Smooth muscle cell (in vitro differentiated cells): ENCODE measurements around the gene PGA5. TPM values are rescaled to one million over a fixed set of nuclear protein-coding genes. Genes with fewer than 3 reads are reported as not detected.
A peak's percentile ranks its signal among the peaks of the same experiment; 100 is the strongest.

Source experiments
- DNase-seq: peaks from one replicate; lab custom pipeline; 2025; ENCODE audit not compliant: unreplicated experiment; lab: John Stamatoyannopoulos, UW
- H2AFZ ChIP-seq: fragments of 200-600 bp; sonication (generic); 2 replicates; pipeline ENCODE4 v1.6.0; 2016; ENCODE audit warnings: antibody characterized with exemption, low read depth, mild to moderate bottlenecking
- H3F3A ChIP-seq: fragments of 200-600 bp; sonication (generic); 2 replicates; pipeline ENCODE4 v1.6.0; 2017; ENCODE audit warnings: antibody characterized with exemption, low read depth
- H3K27ac ChIP-seq: fragments of 200-600 bp; sonication (generic); 2 replicates; pipeline ENCODE4 v1.5.1; 2016; ENCODE audit warnings: low read depth, mild to moderate bottlenecking
- H3K27me3 ChIP-seq: fragments of 200-600 bp; sonication (generic); 2 replicates; pipeline ENCODE4 v1.6.1; 2016; ENCODE audit warnings: low read depth, mild to moderate bottlenecking
- H3K36me3 ChIP-seq: fragments of 200-600 bp; sonication (generic); 2 replicates; pipeline ENCODE4 v1.5.1; 2016; ENCODE audit warnings: low read depth
- H3K4me1 ChIP-seq: fragments of 200-600 bp; sonication (generic); 2 replicates; pipeline ENCODE4 v1.5.1; 2016; ENCODE audit warnings: low read depth
- H3K4me2 ChIP-seq: fragments of 200-600 bp; sonication (generic); 2 replicates; pipeline ENCODE4 v1.6.0; 2016; ENCODE audit warnings: mild to moderate bottlenecking
- H3K4me3 ChIP-seq: fragments of 200-600 bp; sonication (generic); 2 replicates; pipeline ENCODE4 v1.5.1; 2016; ENCODE audit warnings: mild to moderate bottlenecking
- H3K79me2 ChIP-seq: fragments of 200-600 bp; sonication (generic); 2 replicates; pipeline ENCODE4 v1.6.0; 2016; ENCODE audit warnings: low read depth, mild to moderate bottlenecking
- H3K9ac ChIP-seq: fragments of 200-600 bp; sonication (generic); 2 replicates; pipeline ENCODE4 v1.6.0; 2016; ENCODE audit warnings: low read depth
- H3K9me3 ChIP-seq: fragments of 200-600 bp; sonication (generic); replicated peaks from 2 replicates; pipeline ENCODE4 v1.5.1; 2016; ENCODE audit warnings: low read depth
- H4K20me1 ChIP-seq: fragments of 200-600 bp; sonication (generic); 2 replicates; pipeline ENCODE4 v1.6.0; 2016; ENCODE audit warnings: low read depth
- CTCF ChIP-seq: fragments of 200-600 bp; sonication (generic); IDR thresholded peaks from 2 replicates; pipeline ENCODE4 v1.5.1; 2017; ENCODE audit warnings: borderline replicate concordance, mild to moderate bottlenecking, antibody characterized with exemption; ENCODE audit not compliant: insufficient read depth, poor library complexity, severe bottlenecking
- WGBS: methylation state at CpG from one replicate; pipeline ENCODE4 v1.1.7; 2016; ENCODE audit warnings: low lambda C conversion rate; 5-methylcytosine and 5-hydroxymethylcytosine counted together
- polyA plus RNA-seq: library from polyadenylated mRNA; unstranded; fragments of >200 nt; fragmentation: Nextera tagmentation; extraction: Ambion mirVana; gene quantifications from 2 replicates; pipeline ENCODE4 v1.2.1, GENCODE V29; 2016
- total RNA-seq: library from RNA; depleted of rRNA; stranded (reverse); fragments of >200 nt; gene quantifications from 2 replicates; pipeline ENCODE4 v1.2.3, GENCODE V29; 2014

Gene PGA5
- total and polyA plus RNA-seq, 2 experiments from 2014 or later, result 0.17 TPM; not detected in 1

DNA sequence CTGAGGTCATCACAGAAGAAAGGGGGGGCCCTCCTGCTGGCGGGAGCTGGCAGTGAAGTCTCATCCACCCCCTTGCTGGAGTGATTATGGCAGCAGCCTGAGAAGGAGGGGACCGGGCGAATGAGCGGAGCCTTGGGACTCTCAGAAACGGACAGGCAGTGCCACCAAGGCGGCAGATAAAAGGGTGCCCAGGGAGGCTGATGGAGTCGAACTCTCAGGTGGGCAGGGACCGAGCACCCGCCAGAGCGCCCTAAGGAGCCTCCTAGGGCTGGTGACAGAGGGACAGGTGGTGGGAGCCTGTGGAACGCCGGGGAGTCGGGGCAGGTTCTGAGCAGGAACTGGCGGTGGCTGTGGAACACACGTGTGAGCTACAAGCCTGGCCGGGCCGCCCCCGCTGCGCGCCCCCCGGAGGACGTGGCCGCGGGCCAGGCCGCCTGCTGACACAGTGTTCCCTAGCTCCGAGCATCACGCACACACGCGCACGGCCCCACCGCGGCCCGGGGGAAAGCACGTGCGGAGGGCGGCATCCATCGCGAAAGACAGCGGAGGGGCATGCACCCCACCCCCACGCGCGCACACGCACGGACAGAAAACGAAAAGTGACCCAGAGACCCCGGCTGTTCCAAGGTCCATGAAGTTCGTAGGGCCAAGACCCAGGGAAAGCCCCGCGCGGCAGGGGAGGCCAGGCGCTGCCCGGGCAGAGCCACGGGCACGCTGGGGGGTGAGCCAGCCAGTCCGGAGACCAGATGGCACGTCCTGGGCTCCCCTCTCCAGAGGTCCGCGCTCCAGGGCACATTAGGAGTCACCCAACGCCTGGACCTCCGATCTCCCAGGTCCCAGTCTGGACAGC, 53.1 kb downstream of the PGA5 start:
- Histone ChIP-seq H4K20me1 (peaks cover 10% of the 10 kb centered on the region), H3K79me2 (no peaks in the 10 kb centered on the region), H3K4me1 (peaks cover 9% of the 10 kb centered on the region), H3K27ac (no peak overlapping the region), H3F3A (peaks cover 16% of the 10 kb centered on the region), H3K36me3 (no peaks in the 10 kb centered on the region), H3K9ac (peak overlapping the region; percentile 30), H2AFZ (no peak overlapping the region), H3K9me3 (no peaks in the 10 kb centered on the region), H3K27me3 (no peaks in the 10 kb centered on the region), H3K4me3 (peak overlapping the region; percentile 73), H3K4me2 (peak overlapping the region; percentile 99)
- no peak for TF ChIP-seq CTCF
- peak; percentile 64 for DNase-seq
- WGBS, result 4% methylated on average over 58 of the region's 60 CpGs

- Histone ChIP-seq H3K4me1 (peaks cover 9% of the 10 kb centered on the region), H4K20me1 (peaks cover 18% of the 10 kb centered on the region)
- peak; percentile 64 for DNase-seq
Measured at GRCh38 chr11:61294717-61295595, 54.0 kb downstream of the PGA5 start, which contains the start of gene VWCE. VWCE (minus strand) TSS chr11:61295316; CDS start chr11:61295037, 279 bp downstream.

GRCh38 chr11:61295596-61295926, 54.6 kb downstream of the PGA5 start:
- Histone ChIP-seq H4K20me1 (peaks cover 18% of the 10 kb centered on the region), H3K4me3 (peak overlapping the region; percentile 73), H3K9ac (no peak overlapping the region), H3K79me2 (no peaks in the 10 kb centered on the region), H3K4me2 (peak overlapping the region; percentile 99), H3K9me3 (no peaks in the 10 kb centered on the region), H3K36me3 (no peaks in the 10 kb centered on the region), H3K4me1 (peaks cover 9% of the 10 kb centered on the region), H3F3A (peaks cover 21% of the 10 kb centered on the region), H3K27ac (no peak overlapping the region), H2AFZ (no peak overlapping the region), H3K27me3 (no peaks in the 10 kb centered on the region)
- 63% methylated on average over 12 of the region's 12 CpGs for WGBS
- no peak for DNase-seq
- no peak for TF ChIP-seq CTCF

More at GRCh38 chr11:61294717-61295595, 54.0 kb downstream of the PGA5 start, which contains the start of gene VWCE:
- 3% methylated on average over 78 of the region's 97 CpGs for WGBS
- H3K79me2 ChIP-seq, result no peaks in the 10 kb centered on the region
- H3K9ac ChIP-seq, result peak within 1 kb of the TSS; percentile 30
- H3K27me3 ChIP-seq, result no peaks in the 10 kb centered on the region
- TF ChIP-seq CTCF, result no peak
- peaks cover 21% of the 10 kb centered on the region for H3F3A ChIP-seq
- peak within 1 kb of the TSS; percentile 99 for H3K4me2 ChIP-seq
- H3K4me3 ChIP-seq, result peak within 1 kb of the TSS; percentile 73
- no peak within 1 kb of the TSS for H3K27ac ChIP-seq
- no peaks in the 10 kb centered on the region for H3K36me3 ChIP-seq
- H2AFZ ChIP-seq, result no peak within 1 kb of the TSS
- no peaks in the 10 kb centered on the region for H3K9me3 ChIP-seq
